Measurements from ENCODE around the gene ZNF550. TPM values are rescaled to one million over a fixed set of nuclear protein-coding genes. Genes with fewer than 3 reads are reported as not detected.
"Not testable (repeated sequence)": the region's sequence is repeated elsewhere in the genome, so short reads cannot be mapped to it uniquely, and the experiment has no call there.

Gene ZNF550
- total and polyA plus RNA-seq, 10 donors = 5.4 to 39.5 (median 11.4) TPM

GRCh38 chr19:57499680-57500395, 59.8 kb downstream of the ZNF550 start, which contains the start of gene ZNF773:
Gene ZNF773 (plus strand): TSS chr19:57499938. CDS start chr19:57500081, 143 bp downstream.
- WGBS, 5 donors = 0 to 1% (median 0%) methylated on average over 43 to 61 of the region's 69 CpGs
- intact Hi-C loops (cut with DNase I; ENCODE audit: low total_unique reads); H3K27me3 ChIP-seq (replicated peaks in 1 of 7): not testable (repeated sequence)
- Histone ChIP-seq H3K4me3 (peak within 1 kb of the TSS; percentile 61 to 91 (median 66)), H3K36me3 (peaks cover 0 to 42% (median 11%) of the 10 kb centered on the region in 6 donors), H3K9me3 (peaks cover 0 to 82% (median 59%) of the 10 kb centered on the region in 8 donors), H3K4me1 (peaks cover 7 to 25% (median 10%) of the 10 kb centered on the region in 6 donors), H3K27ac (peak within 1 kb of the TSS; percentile 84 to 94 (median 93))
- peak; percentile 97 for DNase-seq
- TF ChIP-seq POLR2A (IDR thresholded peaks at IDR 0.05) = peak in 2 of 3 donors; percentile 26 to 43
- peak; percentile 96 for TF ChIP-seq POLR2AphosphoS5 (IDR thresholded peaks at IDR 0.05)

- Histone ChIP-seq H3K4me3 (peak overlapping the region in 1 of 8 donors; percentile 78), H3K4me1 (peaks cover 7 to 25% (median 10%) of the 10 kb centered on the region in 6 donors), H3K36me3 (peaks cover 0 to 42% (median 9%) of the 10 kb centered on the region in 6 donors), H3K9me3 (peaks cover 0 to 84% (median 60%) of the 10 kb centered on the region in 8 donors), H3K27ac (peak overlapping the region in 4 of 8 donors; percentile 92 to 94 (median 94))
- DNase-seq; intact Hi-C loops (cut with DNase I; ENCODE audit: low total_unique reads); H3K27me3 ChIP-seq (replicated peaks in 1 of 7): not testable (repeated sequence)
These were observed 60.4 kb downstream of the ZNF550 start for GRCh38 chr19:57499332-57499679.

GRCh38 chr19:57488299-57488644, 71.4 kb downstream of the ZNF550 start:
- H3K36me3 ChIP-seq = peaks cover 0 to 38% (median 23%) of the 10 kb centered on the region in 6 donors
- WGBS, 5 donors = 0% methylated on average over 1 of the region's 1 CpG; no CpG with 5 or more reads in 3 of the 5 donors
- H3K27me3 ChIP-seq (replicated peaks in 1 of 7); DNase-seq; intact Hi-C loops (cut with DNase I; ENCODE audit: low total_unique reads); H3K27ac ChIP-seq: not testable (repeated sequence)
- peak overlapping the region in 3 of 8 donors; percentile 16 to 96 (median 86) for H3K4me3 ChIP-seq
- peaks cover 0 to 18% (median 10%) of the 10 kb centered on the region in 6 donors for H3K4me1 ChIP-seq
- peaks cover 0 to 51% (median 21%) of the 10 kb centered on the region in 8 donors for H3K9me3 ChIP-seq

- Histone ChIP-seq H3K4me3 (peak within 1 kb of the TSS; percentile 72 to 96 (median 86)), H3K9me3 (peaks cover 0 to 45% (median 16%) of the 10 kb centered on the region in 8 donors), H3K4me1 (peaks cover 0 to 18% (median 10%) of the 10 kb centered on the region in 6 donors), H3K36me3 (peaks cover 0 to 32% (median 17%) of the 10 kb centered on the region in 6 donors), H3K27ac (peak within 1 kb of the TSS; percentile 72 to 88 (median 84))
- intact Hi-C loops (cut with DNase I; ENCODE audit: low total_unique reads); H3K27me3 ChIP-seq (replicated peaks in 1 of 7): not testable (repeated sequence)
- whole genome bisulfite sequencing, 5 donors = 1 to 3% (median 2%) methylated on average over 27 to 60 of the region's 69 CpGs
- TF ChIP-seq POLR2AphosphoS5 (IDR thresholded peaks at IDR 0.05) = peak; percentile 88 to 91 (median 88)
- DNase-seq = peak; percentile 96
These were observed 72.0 kb downstream of the ZNF550 start, which contains the start of gene ZNF419 for GRCh38 chr19:57487477-57488298. Gene ZNF419 (plus strand): TSS chr19:57487750. CDS start chr19:57487951, 201 bp downstream.

Other genes starting within 250 kb of the ZNF550 start
- gene ZNF543, start 239.4 kb downstream of the ZNF550 start, total RNA-seq = 10 to 100 TPM in 6 of 7 donors, 1 to 10 TPM in 1; 9.7 to 16.9 (median 13.0) TPM
- gene ZNF543, start 239.4 kb downstream of the ZNF550 start, polyA plus RNA-seq = 1 to 10 TPM; 1.6 to 2.4 (median 1.7) TPM
- gene ZNF304, start 208.6 kb downstream of the ZNF550 start, total RNA-seq = 10 to 100 TPM in 6 of 7 donors, 1 to 10 TPM in 1; 9.8 to 16.7 (median 13.3) TPM
- gene ZNF304, start 208.6 kb downstream of the ZNF550 start, polyA plus RNA-seq = 1 to 10 TPM; 2.9 to 3.9 (median 3.6) TPM
- 10 to 100 TPM in 4 of 7 donors, 1 to 10 TPM in 3; 7.7 to 36.6 (median 18.0) TPM for gene TRAPPC2B, start 196.3 kb downstream of the ZNF550 start, total RNA-seq
- 10 to 100 TPM; 20.2 to 24.0 (median 23.6) TPM for gene TRAPPC2B, start 196.3 kb downstream of the ZNF550 start, polyA plus RNA-seq
- 1 to 10 TPM; 3.3 to 8.8 (median 5.4) TPM for gene ZNF547, start 196.3 kb downstream of the ZNF550 start, total RNA-seq
- gene ZNF547, start 196.3 kb downstream of the ZNF550 start, polyA plus RNA-seq = 1 to 10 TPM; 2.3 to 3.5 (median 3.5) TPM
- gene ZNF548, start 170.0 kb downstream of the ZNF550 start, total RNA-seq = 10 to 100 TPM; 21.2 to 48.2 (median 34.6) TPM
- 10 to 100 TPM; 12.4 to 14.2 (median 12.5) TPM for gene ZNF548, start 170.0 kb downstream of the ZNF550 start, polyA plus RNA-seq
- 10 to 100 TPM; 13.4 to 23.0 (median 18.8) TPM for gene ZNF17, start 148.7 kb downstream of the ZNF550 start, total RNA-seq
- gene ZNF17, start 148.7 kb downstream of the ZNF550 start, polyA plus RNA-seq = 1 to 10 TPM; 1.8 to 3.5 (median 2.6) TPM
- gene ZNF749, start 124.5 kb downstream of the ZNF550 start, total RNA-seq = 10 to 100 TPM in 4 of 7 donors, 1 to 10 TPM in 3; 7.3 to 15.4 (median 10.8) TPM
- 1 to 10 TPM; 2.7 to 9.4 (median 5.4) TPM for gene ZNF749, start 124.5 kb downstream of the ZNF550 start, polyA plus RNA-seq
- gene VN1R1, start 102.7 kb downstream of the ZNF550 start, total RNA-seq = 1 to 10 TPM in 5 of 7 donors, under 1 TPM in 2; 0.82 to 2.0 (median 1.4) TPM
- gene VN1R1, start 102.7 kb downstream of the ZNF550 start, polyA plus RNA-seq = under 1 TPM; 0.26 to 0.30 (median 0.30) TPM
- 10 to 100 TPM; 10.9 to 33.7 (median 19.9) TPM for gene ZNF772, start 82.3 kb downstream of the ZNF550 start, total RNA-seq
- 1 to 10 TPM; 1.4 to 3.3 (median 2.7) TPM for gene ZNF772, start 82.3 kb downstream of the ZNF550 start, polyA plus RNA-seq
- gene ZNF419, start 72.1 kb downstream of the ZNF550 start, total RNA-seq = 10 to 100 TPM in 6 of 7 donors, 1 to 10 TPM in 1; 8.8 to 20.4 (median 15.6) TPM
- gene ZNF419, start 72.1 kb downstream of the ZNF550 start, polyA plus RNA-seq = 1 to 10 TPM; 5.9 to 8.7 (median 8.3) TPM
- 10 to 100 TPM; 10.5 to 25.2 (median 17.5) TPM for gene ZNF773, start 59.9 kb downstream of the ZNF550 start, total RNA-seq
- 1 to 10 TPM; 3.0 to 5.7 (median 3.9) TPM for gene ZNF773, start 59.9 kb downstream of the ZNF550 start, polyA plus RNA-seq
- 10 to 100 TPM in 4 of 7 donors, 1 to 10 TPM in 3; 8.5 to 13.0 (median 10.8) TPM for gene ZNF549, start 32.5 kb downstream of the ZNF550 start, total RNA-seq
- gene ZNF549, start 32.5 kb downstream of the ZNF550 start, polyA plus RNA-seq = 1 to 10 TPM; 2.6 to 3.9 (median 2.8) TPM
- gene ZNF416, start 19.0 kb upstream of the ZNF550 start, total RNA-seq = 1 to 10 TPM; 4.3 to 9.3 (median 6.1) TPM
- gene ZNF416, start 19.0 kb upstream of the ZNF550 start, polyA plus RNA-seq = 1 to 10 TPM; 2.1 to 3.8 (median 3.4) TPM
- 10 to 100 TPM in 3 of 7 donors, 1 to 10 TPM in 4; 5.1 to 12.0 (median 8.6) TPM for gene ZIK1, start 24.3 kb upstream of the ZNF550 start, total RNA-seq
- gene ZIK1, start 24.3 kb upstream of the ZNF550 start, polyA plus RNA-seq = 1 to 10 TPM; 3.4 to 4.5 (median 3.7) TPM
- gene ZNF530, start 40.0 kb upstream of the ZNF550 start, total RNA-seq = 1 to 10 TPM; 3.5 to 7.4 (median 4.1) TPM
- gene ZNF530, start 40.0 kb upstream of the ZNF550 start, polyA plus RNA-seq = 1 to 10 TPM; 2.4 to 3.2 (median 2.9) TPM
- gene ZNF134, start 54.4 kb upstream of the ZNF550 start, total RNA-seq = 10 to 100 TPM; 18.3 to 30.7 (median 23.1) TPM
- 1 to 10 TPM; 3.7 to 7.6 (median 5.7) TPM for gene ZNF134, start 54.4 kb upstream of the ZNF550 start, polyA plus RNA-seq
- 10 to 100 TPM; 18.9 to 28.4 (median 20.8) TPM for gene ZNF211, start 73.3 kb upstream of the ZNF550 start, total RNA-seq
- 10 to 100 TPM in 2 of 3 donors, 1 to 10 TPM in 1; 9.5 to 14.2 (median 12.3) TPM for gene ZNF211, start 73.3 kb upstream of the ZNF550 start, polyA plus RNA-seq
- gene ZSCAN4, start 109.1 kb upstream of the ZNF550 start, total RNA-seq = under 1 TPM in 3 of 7 donors, not detected in 4; 0.29 to 0.58 (median 0.47) TPM
- gene ZSCAN4, start 109.1 kb upstream of the ZNF550 start, polyA plus RNA-seq = not detected
- 10 to 100 TPM; 10.0 to 14.3 (median 13.4) TPM for gene ZNF551, start 122.1 kb upstream of the ZNF550 start, total RNA-seq
- 1 to 10 TPM; 2.0 to 3.8 (median 2.5) TPM for gene ZNF551, start 122.1 kb upstream of the ZNF550 start, polyA plus RNA-seq
- gene ZNF154, start 149.3 kb upstream of the ZNF550 start, total RNA-seq = 10 to 100 TPM in 6 of 7 donors, 1 to 10 TPM in 1; 9.3 to 21.2 (median 15.3) TPM
- gene ZNF154, start 149.3 kb upstream of the ZNF550 start, polyA plus RNA-seq = 1 to 10 TPM; 3.6 to 5.8 (median 4.3) TPM
- 10 to 100 TPM; 16.1 to 23.3 (median 17.1) TPM for gene ZNF671, start 167.8 kb upstream of the ZNF550 start, total RNA-seq
- gene ZNF671, start 167.8 kb upstream of the ZNF550 start, polyA plus RNA-seq = 10 to 100 TPM; 10.4 to 11.7 (median 10.9) TPM
- 10 to 100 TPM; 16.2 to 25.3 (median 20.9) TPM for gene ZNF776, start 187.0 kb upstream of the ZNF550 start, total RNA-seq
- 1 to 10 TPM; 3.5 to 9.5 (median 4.3) TPM for gene ZNF776, start 187.0 kb upstream of the ZNF550 start, polyA plus RNA-seq
- 10 to 100 TPM; 29.6 to 45.6 (median 35.2) TPM for gene ZNF586, start 209.8 kb upstream of the ZNF550 start, total RNA-seq
- gene ZNF586, start 209.8 kb upstream of the ZNF550 start, polyA plus RNA-seq = 1 to 10 TPM; 7.3 to 9.8 (median 9.0) TPM

Measured in spleen (tissue), 11 donors.